ENCODE results near the gene KLHL36.

The KLHL36 gene

DNA sequence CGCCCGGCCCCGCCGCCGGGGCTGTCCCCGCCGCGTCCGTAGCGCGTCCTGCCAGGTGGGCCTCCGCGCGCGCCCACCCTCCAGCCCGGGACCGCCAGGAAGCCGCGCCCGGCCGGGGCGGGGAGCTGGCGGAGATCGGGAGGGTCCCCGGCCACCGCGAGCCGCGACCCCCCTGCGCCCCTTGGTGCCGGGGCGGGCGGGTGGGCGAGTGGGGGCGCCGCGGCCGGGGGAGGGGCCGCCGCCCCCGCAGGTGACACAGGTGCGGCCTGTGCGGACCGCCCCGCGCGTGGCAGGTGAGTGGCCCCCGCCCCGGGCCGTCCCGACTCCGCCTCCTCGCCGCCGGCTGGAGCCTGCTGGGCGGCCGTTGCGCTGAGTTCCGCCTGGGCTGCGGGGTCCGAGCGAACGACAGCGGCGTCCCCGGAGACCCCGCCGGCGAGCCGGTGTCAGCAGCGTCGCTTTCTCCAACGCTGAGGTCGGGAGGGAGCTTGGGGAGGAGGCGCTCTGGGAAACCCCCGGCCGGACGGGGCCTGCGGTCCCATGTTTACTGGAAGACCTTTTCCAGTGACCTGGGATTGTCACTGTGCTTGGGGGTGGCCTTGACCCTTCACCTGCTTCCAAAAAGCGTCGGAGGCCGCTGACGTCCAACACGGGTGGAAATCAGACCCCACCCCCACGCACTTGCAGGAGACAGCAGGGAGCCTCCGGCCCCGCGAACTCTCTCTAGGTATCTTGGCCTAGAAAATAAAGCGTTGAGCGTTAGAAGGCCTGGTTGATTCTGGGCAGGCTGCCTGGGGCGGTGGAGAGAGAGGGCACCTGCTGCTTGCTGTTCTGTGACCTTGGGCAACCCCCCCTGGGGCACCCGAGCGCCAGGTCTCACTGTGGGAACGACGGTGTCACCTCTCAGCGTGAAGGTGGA lies 542 bp downstream of the KLHL36 start:
- no peak for DNase-seq

DNA sequence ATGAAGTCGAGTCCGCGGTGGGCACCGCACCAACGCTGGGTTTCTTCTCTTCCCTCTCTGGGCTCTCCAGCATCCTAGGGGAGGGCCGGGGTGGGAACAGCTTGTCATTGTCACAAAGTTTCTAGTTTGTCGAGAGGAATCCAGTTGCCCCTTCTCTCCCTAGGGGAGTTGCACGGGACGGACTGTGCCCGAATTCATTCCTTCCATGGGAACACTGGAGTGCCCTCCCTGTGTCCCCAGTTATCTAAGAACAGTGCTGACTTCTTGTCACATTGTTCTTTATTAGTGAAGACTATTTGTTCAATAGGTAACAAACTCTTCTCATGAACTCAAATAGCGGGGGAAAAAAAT lies 1.2 kb downstream of the KLHL36 start:
- DNase-seq = no peak

DNA sequence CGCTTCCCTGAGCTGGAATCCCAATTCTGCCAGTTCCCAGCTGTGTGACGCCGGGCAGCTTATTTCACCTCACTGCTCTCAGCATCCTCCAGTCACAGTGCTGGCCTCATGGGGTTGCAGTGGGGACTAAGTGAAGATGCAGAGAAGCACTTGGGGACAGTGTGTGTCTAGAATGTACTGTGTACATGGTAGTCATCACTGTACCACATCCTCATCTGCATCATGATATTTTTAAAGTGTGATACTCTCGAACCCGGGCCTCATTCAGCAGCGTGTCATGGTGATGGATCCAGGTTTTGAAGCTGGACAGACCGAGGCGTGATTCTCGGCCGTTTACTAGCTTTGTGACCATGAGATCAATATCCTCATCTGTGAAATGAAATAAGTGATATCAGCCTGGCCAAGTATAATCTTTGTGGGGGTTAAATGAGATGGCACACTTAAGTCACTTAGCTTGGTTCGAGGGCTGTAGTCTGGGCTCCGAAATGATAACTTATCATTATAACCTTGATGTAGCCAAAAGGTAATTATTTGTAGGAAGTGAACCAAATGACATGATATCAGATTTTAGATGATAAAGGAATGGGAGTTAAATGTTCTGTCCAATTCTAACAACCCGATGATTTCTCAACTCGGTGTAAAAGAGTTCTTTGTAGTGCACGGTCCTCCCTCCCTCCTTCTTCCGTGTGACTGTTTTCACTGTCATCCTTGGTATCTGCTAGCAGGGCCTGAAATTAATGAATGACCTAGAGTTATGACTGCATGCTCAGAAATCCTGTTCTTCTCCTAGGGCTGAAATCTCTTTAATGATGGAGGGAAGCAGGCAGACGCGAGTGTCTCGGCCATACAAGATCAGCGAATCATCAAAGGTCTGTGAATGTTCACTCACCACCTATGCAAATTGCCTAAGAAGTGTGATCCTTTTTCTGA lies 2.0 kb downstream of the KLHL36 start:
- peak; percentile 14 for DNase-seq

DNA sequence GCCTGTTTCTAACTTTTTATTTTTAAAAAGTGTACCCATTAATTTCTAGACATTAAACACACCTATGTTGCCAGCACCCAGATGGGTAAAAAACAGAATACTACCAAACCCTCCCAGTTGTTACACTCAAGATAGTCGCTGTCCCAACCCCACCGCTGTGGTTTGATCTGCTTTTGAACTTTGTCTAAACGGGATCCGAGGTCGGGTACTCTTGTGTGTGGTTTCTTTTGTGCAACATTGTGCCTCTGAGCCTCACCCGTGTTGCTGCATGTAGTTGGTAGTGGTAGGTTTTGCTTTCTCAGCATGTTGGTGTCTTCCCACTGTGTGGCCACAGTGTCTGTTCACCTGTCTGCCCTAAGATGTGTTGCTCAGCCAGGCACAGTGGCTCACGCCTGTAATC lies 4.3 kb downstream of the KLHL36 start:
- no peak for DNase-seq

DNA sequence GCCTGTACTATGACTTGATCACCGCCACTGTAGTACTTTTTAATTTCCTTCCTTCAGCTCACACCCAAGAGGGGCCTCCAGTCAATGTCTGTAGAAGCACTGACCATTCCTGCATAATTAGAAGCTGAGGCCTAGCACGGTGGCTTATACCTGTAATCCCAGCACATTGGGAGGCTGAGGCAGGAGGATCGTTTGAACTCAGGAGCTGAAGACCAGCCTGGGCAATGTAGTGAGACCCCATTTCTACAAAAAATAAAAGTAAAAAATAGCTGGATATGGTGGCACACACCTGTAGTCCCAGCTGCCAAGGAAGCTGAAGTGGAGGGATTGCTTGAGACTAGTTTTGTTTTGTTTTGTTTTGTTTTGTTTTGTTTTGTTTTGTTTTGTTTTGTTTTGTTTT lies 5.9 kb downstream of the KLHL36 start:
- DNase-seq = no peak

DNA sequence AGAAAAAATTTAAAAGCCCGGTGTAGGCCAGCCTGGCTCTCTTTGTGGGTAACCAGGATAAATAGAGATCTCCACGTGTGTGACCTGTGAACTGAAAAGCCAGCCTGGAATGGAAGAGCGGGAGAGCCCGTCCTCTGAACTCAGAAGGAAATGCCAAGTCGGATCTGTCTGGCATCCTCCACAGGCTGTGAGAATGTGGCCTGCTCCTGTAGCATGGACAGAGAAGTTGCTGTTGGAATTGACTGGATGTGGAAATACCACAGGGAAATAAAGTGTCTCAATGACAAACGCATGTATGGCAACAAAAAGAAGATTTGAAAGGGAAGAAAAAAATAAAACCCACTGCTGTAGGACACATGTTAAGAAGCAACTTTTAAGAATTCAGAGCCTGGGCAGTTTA lies 6.7 kb downstream of the KLHL36 start:
- no peak for DNase-seq

DNA sequence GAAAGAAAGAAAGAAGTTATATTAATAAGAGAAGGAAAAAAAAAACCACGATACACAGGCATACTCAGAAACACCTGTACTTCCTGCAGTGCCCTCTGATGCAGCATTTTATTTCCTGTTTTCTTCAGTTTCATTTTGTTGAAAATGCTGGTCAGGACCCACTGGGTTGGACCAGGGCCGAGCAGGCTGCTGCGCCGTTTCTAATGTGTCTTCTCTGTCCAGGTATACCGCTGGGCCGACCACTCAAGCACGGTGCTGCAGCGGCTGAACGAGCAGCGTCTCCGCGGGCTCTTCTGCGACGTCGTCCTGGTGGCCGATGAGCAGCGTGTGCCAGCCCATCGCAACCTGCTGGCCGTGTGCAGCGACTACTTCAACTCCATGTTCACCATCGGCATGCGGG lies 8.3 kb downstream of the KLHL36 start:
- no peak for DNase-seq

DNA sequence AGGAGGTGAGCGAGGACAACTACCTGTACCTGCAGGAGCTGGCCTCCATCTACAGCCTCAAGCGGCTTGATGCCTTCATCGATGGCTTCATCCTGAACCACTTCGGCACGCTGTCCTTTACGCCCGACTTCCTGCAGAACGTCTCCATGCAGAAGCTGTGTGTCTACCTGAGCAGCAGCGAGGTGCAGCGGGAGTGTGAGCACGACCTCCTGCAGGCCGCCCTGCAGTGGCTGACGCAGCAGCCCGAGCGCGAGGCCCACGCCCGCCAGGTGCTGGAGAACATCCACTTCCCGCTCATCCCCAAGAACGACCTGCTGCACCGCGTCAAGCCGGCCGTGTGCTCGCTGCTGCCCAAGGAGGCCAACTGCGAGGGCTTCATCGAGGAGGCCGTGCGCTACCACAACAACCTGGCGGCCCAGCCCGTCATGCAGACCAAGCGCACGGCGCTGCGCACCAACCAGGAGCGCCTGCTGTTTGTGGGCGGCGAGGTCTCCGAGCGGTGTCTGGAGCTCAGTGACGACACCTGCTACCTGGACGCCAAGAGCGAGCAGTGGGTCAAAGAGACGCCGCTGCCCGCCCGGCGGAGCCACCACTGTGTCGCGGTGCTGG lies 9.0 kb downstream of the KLHL36 start:
- DNase-seq = no peak

DNA sequence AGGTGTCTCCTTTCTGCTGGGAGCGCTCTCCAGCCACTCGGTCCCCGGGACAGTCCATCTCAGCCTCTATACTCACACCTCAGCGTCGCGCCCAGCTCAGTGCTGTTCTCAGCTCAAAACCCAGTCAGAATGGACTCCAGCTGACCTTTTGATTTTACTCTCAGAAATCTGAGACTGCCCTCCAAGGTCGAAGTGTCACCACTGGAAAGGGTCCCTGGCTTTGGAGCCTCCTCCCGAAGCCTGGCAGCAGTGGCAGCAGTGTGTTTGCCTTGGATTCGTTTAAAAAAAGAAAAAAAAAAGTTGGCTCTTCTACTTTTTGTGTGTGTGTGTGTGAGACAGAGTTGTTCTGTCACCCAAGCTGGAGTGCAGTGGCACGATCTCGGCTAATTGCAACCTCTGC lies 10.4 kb downstream of the KLHL36 start:
- no peak for DNase-seq

DNA sequence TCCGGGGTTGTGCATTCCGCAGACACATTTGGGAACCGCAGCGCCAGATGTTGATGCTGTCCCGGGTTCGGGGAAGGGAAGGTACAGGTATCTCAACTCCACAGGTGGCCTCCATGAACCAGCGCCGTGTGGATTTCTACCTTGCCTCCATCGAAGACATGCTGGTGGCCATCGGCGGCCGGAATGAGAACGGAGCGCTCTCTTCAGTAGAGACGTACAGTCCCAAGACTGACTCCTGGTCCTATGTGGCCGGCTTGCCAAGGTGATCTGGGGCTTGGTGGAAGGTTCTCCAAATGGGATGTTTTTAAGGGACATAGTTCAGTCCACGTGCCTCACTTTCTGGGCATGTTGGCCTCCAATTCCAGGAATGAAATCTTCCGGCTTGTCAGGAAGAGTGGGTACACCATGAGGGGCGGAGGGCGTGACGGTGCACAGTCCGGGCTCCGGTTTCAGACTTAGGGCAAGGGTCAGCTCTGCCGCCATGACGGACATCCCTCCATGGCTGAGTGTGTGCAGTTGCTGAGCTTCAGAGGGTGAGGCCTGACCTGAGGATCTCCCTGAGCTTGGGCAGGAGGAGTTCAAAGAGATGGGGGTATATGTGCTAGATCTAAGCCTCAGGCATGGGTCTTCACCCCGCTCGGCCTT lies 11.5 kb downstream of the KLHL36 start:
- no peak for DNase-seq

DNA sequence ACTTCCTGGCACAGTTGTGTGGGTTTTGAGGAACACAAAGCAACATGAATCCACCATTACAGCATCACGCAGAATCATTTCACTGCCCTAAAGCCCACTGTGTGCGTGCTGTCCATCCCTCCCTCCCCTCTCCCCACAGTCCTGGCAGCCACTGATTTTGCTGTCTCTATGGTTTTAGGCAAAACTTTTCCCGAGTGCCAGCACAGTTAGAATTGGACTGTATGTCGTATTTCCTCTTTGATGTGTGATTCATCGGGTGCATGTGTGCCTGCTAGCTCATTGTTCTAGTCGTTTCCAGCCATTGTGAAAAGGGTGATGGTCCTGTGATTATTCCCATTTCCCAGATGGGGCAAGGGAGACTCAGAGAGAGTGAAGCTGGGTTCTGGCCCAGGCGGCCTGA lies 12.7 kb downstream of the KLHL36 start:
- no peak for DNase-seq

DNA sequence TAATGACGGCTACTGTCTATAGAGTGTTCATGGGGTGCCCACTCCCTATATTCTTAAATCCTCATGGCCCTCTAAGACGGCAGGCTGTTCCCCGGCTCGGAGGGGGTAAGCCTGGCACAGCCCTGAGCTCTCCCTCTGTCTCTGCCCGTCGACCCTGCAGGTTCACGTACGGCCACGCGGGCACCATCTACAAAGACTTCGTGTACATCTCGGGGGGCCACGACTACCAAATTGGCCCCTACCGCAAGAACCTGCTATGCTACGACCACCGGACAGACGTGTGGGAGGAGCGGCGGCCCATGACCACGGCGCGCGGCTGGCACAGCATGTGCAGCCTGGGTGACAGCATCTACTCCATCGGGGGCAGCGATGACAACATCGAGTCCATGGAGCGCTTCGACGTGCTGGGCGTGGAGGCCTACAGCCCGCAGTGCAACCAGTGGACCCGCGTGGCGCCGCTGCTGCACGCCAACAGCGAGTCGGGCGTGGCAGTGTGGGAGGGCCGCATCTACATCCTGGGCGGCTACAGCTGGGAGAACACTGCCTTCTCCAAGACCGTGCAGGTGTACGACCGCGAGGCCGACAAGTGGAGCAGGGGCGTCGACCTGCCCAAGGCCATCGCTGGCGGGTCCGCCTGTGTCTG lies 13.2 kb downstream of the KLHL36 start:
- no peak for DNase-seq

DNA sequence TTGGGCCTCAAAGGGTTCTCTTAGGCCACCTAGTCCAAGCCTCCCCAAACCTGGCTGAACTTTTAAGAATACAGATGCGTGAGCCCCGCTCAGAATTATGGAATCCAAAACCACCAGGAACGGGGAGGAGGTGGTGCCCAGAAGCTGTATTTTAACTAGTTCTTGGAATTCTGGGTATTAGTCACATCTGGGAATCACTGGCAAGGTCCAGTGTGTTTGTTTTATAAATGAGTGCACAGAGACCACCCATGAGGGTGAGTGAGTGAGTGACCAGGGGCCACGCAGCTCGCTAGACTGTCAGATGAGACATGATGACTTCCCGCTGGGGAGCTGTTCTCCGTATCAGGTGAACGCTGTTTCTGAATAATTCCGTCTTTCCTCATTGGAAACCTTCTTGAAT lies 14.2 kb downstream of the KLHL36 start:
- DNase-seq = no peak

DNA sequence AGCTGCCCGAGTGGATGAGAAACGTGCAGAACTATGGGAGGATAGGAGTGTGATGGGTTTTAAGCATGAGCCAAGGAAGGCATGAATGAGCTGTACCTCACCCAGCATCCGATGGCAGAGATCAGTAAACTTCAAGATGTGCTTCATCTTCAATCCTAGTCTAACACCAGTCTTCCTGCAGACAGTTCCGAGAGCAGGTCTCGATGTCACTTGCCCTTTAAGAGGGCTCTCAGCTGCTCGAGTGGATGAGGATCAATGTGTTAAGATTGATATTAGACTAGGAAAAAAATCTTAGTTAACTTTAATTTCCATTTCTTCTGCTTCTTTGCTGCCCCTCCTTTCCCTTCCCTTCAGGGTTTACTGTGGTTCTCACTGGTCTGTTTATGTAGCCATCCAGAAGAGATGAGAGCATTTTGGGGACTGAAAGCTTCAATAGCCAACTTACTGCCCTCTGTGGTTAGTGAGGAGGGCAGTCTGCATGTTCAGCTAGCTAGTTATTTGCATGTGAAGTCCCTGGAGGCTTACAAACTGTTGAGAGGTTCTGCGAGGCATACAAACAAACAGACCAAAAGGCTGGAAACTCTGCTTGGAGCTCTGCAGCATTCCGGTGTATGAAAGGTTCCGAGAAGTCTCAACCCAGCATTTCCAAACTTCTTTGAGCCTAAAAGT lies 15.3 kb downstream of the KLHL36 start:
- no peak for DNase-seq

DNA sequence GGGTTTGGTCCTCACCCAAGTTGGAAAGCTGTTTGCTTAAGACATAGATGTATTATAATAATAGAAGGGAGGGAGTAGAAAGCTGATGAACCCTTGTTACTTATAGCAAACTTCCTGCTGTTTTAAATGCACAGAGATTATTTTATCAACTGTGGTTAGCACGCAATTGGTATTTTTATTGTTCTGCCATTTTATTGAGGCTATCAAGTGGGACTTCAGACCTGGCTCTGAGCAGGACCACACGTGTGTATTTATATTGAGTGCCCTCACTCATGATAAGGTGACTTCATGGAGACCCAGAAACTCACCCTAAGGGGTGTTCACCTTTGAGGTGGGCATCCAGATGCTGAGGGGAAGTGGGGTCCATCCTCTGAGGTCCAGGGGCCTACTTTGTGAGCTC lies 17.0 kb downstream of the KLHL36 start:
- no peak for DNase-seq

DNA sequence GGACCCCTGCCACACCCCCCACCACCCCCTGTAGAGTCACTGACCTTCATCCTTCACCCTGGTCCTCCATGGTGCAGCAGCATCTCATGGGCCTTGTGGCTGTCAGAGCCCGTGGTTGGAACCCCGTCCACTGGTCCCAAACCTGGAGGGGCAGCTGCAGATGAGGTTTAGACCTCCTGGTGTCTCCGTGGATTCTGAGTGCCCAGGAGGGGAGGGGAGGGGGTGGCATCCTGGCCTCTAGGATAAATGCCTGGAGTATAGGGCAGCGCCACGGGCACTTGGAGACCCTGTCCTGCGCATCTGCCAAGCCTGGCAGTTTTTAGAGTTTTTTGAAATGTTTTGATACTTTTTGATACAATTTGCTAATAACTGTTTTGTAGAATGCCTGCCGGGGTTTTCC lies 17.5 kb downstream of the KLHL36 start:
- no peak for DNase-seq

DNA sequence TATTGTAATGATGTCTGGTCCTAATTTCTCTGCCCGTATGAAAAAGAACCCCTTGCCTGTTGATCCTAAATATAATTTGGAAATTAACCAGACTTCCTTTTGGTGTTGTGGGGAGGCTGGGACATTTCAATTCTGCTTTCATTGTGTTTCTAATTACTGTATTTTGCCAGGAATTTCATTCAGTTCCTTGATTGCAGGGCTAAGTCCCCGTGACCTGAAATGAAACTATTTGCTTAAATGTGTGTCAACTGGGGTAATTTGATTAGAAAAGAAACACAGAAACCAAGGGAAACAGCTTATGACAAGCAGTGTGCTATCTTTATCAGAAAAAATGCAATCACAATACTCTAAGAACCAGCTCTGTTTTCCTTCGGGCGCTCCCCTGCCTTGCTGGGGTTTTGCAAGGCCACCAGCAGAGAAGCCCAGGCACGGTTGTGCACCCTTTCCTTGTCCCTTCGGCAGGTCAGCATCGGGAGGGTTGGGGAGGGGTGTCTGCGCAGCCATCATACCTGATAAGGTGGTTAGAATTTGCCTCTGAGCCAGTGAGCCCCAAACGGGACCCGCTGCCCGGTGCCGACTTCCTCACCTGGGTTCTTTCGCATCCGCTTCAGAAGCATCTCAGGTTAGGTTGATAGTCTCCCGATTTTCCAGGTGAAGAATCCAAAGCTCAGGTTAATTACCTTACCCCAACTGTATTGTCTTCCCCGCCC lies 19.4 kb downstream of the KLHL36 start:
- no peak for DNase-seq

DNA sequence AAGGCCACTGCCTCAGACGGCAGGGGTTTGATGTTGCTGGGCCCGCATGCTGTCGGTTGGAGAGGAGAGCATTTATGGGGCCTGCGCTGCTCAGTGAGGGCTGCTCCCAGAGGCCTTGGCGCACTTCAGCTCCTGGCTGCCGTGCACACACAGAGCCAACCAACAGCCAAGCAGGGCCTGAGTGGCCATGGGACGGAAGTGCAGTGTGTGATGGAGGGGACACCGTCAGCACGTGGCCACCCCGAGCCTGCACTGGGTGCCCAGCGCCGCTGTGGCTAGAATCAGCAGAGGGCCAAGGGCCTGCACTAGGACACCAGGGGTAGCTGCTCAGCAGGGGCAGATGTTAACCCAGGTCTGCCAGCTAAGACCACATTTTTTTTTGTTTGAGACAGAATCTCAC lies 21.8 kb downstream of the KLHL36 start:
- no peak for DNase-seq

DNA sequence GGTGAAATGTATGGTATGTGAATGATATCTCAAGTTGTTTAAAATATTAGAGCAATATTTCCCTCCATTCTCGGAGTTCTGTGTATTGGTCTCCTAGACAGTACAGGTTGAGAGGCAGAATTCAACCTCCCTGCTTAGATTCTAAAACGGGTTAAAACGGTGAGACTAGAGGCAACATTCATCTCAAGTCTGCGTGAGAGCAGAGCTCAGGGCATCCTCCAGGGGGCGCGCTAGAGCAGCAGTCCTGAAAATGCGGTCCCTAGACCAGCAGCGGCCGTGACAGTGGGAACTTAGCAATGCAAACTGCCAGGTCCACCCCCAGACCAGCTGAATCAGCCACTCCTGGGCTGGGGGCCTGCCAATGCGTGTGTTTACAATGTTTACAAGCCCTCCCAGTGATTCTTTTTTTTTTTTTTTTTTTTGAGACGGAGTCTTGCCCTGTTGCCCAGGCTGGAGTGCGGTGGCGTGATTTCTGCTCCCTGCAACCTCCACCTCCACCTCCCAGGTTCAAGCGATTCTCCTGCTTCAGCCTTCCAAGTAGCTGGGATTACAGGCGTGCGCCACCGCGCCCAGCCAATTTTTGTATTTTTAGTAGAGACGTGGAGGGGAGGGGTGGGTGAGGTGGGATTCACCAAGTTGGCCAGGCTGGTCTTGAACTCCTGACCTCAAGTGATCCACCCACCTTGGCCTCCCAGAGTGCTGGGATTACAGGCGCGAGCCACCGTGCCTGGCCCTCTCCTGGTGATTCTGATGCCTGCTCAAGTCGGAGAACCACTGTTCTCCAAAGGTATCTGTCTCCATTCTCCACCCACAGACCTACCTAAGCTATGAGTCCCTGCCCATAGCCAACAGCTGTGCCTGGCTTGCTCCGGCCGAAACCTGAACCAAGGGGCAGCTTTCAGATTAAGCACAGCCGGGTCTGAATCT lies 24.2 kb downstream of the KLHL36 start:
- peak; percentile 49 for DNase-seq

DNA sequence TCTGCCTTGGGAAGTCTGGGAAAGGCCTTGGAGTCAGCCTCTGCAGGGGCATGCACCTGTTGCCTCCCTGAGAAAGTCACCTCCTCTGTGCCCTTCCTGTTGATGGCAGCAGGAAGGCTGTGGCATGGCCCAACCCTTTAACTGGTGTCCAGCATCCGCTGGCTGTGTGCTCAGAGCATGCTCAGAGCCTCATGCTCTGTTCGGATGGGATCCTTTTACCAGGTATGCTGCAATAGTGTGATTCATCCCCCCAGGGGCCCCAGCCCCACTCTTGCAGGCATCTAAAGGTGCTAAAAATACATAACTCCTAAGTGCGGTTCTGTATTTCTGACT lies 24.9 kb downstream of the KLHL36 start:
- no peak for DNase-seq

All from HCEC 1CT (cell line).